ENCODE results near the gene NKX6-2.
"Not testable (repeated sequence)": the region's sequence is repeated elsewhere in the genome, so short reads cannot be mapped to it uniquely, and the experiment has no call there.

NKX6-2 gene

GRCh38 chr10:132780356-132780755, 5.6 kb downstream of the NKX6-2 start:
- no peak for DNase-seq (ENCODE audit: low spot score)

GRCh38 chr10:132779549-132780294, 6.2 kb downstream of the NKX6-2 start:
- no peak for DNase-seq (ENCODE audit: low spot score)

- DNase-seq (ENCODE audit: low spot score): no peak
Observed at GRCh38 chr10:132777441-132777840, 8.5 kb downstream of the NKX6-2 start.

- no peak for DNase-seq (ENCODE audit: low spot score)
Observed at GRCh38 chr10:132776821-132777220, 9.1 kb downstream of the NKX6-2 start.

- DNase-seq (ENCODE audit: low spot score): no peak
Observed at GRCh38 chr10:132776186-132776585, 9.8 kb downstream of the NKX6-2 start.

GRCh38 chr10:132774902-132775863, 10.8 kb downstream of the NKX6-2 start:
- DNase-seq (ENCODE audit: low spot score): no peak

GRCh38 chr10:132774181-132774901, 11.6 kb downstream of the NKX6-2 start:
- DNase-seq (ENCODE audit: low spot score): no peak

GRCh38 chr10:132772816-132773215, 13.1 kb downstream of the NKX6-2 start:
- DNase-seq (ENCODE audit: low spot score): not testable (repeated sequence)

- no peak for DNase-seq (ENCODE audit: low spot score)
Observed at GRCh38 chr10:132770061-132771021, 15.6 kb downstream of the NKX6-2 start.

- DNase-seq (ENCODE audit: low spot score): no peak
Observed at GRCh38 chr10:132768346-132769248, 17.4 kb downstream of the NKX6-2 start.

GRCh38 chr10:132766291-132766690, 19.7 kb downstream of the NKX6-2 start:
- DNase-seq (ENCODE audit: low spot score): no peak

GRCh38 chr10:132765435-132765834, 20.5 kb downstream of the NKX6-2 start:
- DNase-seq (ENCODE audit: low spot score): no peak

GRCh38 chr10:132764108-132764507, 21.8 kb downstream of the NKX6-2 start:
- DNase-seq (ENCODE audit: low spot score): no peak

- no peak for DNase-seq (ENCODE audit: low spot score)
Observed at GRCh38 chr10:132763545-132763944, 22.4 kb downstream of the NKX6-2 start.

GRCh38 chr10:132762267-132762666, 23.7 kb downstream of the NKX6-2 start:
- no peak for DNase-seq (ENCODE audit: low spot score)

GRCh38 chr10:132761395-132762060, 24.4 kb downstream of the NKX6-2 start:
- no peak for DNase-seq (ENCODE audit: low spot score)

- DNase-seq (ENCODE audit: low spot score): no peak
Observed at GRCh38 chr10:132758865-132759264, 27.1 kb downstream of the NKX6-2 start.

- DNase-seq (ENCODE audit: low spot score): no peak
Observed at GRCh38 chr10:132757171-132757570, 28.8 kb downstream of the NKX6-2 start.

GRCh38 chr10:132756591-132756990, 29.4 kb downstream of the NKX6-2 start:
- DNase-seq (ENCODE audit: low spot score): no peak

Data from HuH-7 (cell line).